HEK293T (cell line): Measurements from ENCODE around the gene NAV2.

Experiments
- CTBP1 ChIP-seq: fragments of 450-650 bp; IDR thresholded peaks from 2 replicates; pipeline ENCODE4 v1.6.1; 2016; ENCODE audit warnings: borderline replicate concordance
- ELF4 ChIP-seq: fragments of 450-650 bp; IDR thresholded peaks from 2 replicates; pipeline ENCODE4 v1.6.1; 2017; ENCODE audit warnings: antibody characterized with exemption
- FOXA1 ChIP-seq: fragments of 450-650 bp; IDR thresholded peaks from 2 replicates; pipeline ENCODE4 v1.6.1; 2016; ENCODE audit warnings: mild to moderate bottlenecking
- FOXK2 ChIP-seq: fragments of 450-650 bp; IDR thresholded peaks from 2 replicates; pipeline ENCODE4 v1.6.1; 2016; ENCODE audit warnings: mild to moderate bottlenecking
- FOXM1 ChIP-seq: fragments of 450-650 bp; IDR thresholded peaks from 2 replicates; pipeline ENCODE4 v1.6.1; 2017; ENCODE audit warnings: mild to moderate bottlenecking, borderline replicate concordance
- HDGF ChIP-seq: fragments of 450-650 bp; IDR thresholded peaks from 2 replicates; pipeline ENCODE4 v1.6.1; 2017; ENCODE audit warnings: antibody characterized with exemption, borderline replicate concordance
- LEF1 ChIP-seq: fragments of 450-650 bp; IDR thresholded peaks from 2 replicates; pipeline ENCODE4 v1.6.1; 2017; ENCODE audit warnings: mild to moderate bottlenecking, borderline replicate concordance
- NFRKB ChIP-seq: fragments of 450-650 bp; IDR thresholded peaks from 2 replicates; pipeline ENCODE4 v1.6.1; 2016; ENCODE audit warnings: mild to moderate bottlenecking, moderate library complexity
- PKNOX1 ChIP-seq: fragments of 450-650 bp; IDR thresholded peaks from 2 replicates; pipeline ENCODE4 v1.6.1; 2016
- SP1 ChIP-seq: fragments of 450-650 bp; IDR thresholded peaks from 2 replicates; pipeline ENCODE4 v1.6.1; 2017
- SUZ12 ChIP-seq: fragments of 450-650 bp; IDR thresholded peaks from 2 replicates; pipeline ENCODE4 v1.6.1; 2016; ENCODE audit warnings: mild to moderate bottlenecking

- TF ChIP-seq SUZ12 (no peak), CTBP1 (no peak), FOXK2 (no peak), FOXM1 (no peak), SP1 (no peak), NFRKB (no peak), ELF4 (no peak), LEF1 (no peak), HDGF (no peak), PKNOX1 (no peak), FOXA1 (no peak)
Measured at GRCh38 chr11:19966927-19967326, 254.3 kb downstream of the NAV2 start.
